ENCODE results near the gene CDH13.

Gene CDH13

DNA sequence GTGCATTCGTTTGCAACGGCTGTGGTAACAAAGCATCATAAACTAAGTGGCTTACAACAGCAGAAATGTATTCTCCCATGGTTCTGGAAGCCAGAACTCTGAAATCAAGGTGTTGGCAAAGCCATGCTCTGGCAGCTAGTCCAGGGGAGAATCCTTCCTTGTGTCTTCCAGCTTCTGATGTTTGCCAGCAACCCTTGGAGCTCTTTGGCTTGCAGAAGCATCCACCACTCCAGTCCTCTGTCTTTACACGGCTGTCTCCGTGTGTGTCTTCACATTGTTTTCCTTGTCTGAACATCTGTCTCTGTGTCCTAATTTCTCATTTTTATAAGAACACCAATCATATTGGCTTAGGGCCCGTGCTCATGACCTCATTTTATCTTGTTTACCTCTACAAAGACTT, 915.7 kb downstream of the CDH13 start:
- TF ChIP-seq, protein P1, sequence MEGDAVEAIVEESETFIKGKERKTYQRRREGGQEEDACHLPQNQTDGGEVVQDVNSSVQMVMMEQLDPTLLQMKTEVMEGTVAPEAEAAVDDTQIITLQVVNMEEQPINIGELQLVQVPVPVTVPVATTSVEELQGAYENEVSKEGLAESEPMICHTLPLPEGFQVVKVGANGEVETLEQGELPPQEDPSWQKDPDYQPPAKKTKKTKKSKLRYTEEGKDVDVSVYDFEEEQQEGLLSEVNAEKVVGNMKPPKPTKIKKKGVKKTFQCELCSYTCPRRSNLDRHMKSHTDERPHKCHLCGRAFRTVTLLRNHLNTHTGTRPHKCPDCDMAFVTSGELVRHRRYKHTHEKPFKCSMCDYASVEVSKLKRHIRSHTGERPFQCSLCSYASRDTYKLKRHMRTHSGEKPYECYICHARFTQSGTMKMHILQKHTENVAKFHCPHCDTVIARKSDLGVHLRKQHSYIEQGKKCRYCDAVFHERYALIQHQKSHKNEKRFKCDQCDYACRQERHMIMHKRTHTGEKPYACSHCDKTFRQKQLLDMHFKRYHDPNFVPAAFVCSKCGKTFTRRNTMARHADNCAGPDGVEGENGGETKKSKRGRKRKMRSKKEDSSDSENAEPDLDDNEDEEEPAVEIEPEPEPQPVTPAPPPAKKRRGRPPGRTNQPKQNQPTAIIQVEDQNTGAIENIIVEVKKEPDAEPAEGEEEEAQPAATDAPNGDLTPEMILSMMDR (IDR thresholded peaks at IDR 0.05; ENCODE audit: insufficient read depth, low read length, poor library complexity, severe bottlenecking), result no peak
- DNase-seq (ENCODE audit: extremely low read depth, insufficient read length), result no peak
- no peaks in the 10 kb centered on the region for H3K36me3 ChIP-seq (ENCODE audit: control insufficient read depth, insufficient read depth, low read length)
- no peaks in the 10 kb centered on the region for H3K27me3 ChIP-seq (replicated peaks; ENCODE audit: control insufficient read depth, insufficient read depth, low read length)
- no peak overlapping the region for H3K4me3 ChIP-seq (replicated peaks; ENCODE audit: low read depth, low read length)

DNA sequence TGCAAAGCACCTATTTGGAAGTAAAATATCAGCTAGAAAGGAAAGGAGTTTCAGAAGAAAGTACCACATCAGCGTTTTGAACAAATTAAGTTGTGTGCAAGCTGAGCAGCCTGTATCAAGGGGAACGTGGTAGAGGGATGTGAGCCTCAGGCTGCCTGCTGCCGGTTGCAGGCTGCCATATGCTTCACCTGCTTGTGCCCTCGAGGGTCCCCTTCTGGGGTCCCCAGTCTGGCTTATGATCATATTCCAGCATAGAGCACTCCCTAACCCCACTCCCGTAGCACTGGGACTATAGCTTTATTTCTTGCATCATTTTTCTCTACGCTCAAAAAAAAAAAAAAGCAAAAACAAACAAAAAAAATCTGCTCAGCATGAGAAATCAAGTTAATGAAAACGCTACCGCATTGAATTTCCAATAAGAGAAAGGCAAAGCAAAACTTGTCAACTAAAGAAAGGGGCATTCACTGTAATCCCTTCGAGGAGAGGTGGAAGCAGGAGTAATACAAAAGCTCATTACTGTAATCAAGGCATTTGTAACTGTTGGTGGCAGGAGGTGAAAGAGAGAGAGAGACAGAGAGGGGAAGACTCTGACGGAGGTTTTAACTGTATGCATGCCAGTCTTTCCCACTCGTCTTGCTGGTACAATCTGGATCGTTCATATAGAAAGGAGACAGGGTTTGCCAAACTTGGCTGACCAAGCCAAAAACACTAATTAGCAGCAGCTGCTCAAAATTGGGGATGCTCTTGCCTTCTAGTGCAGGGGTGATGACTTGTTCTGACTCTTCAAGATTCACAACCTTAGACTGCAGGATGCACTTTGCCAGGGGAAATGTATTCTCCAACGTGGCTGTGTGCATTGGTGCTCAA, 922.8 kb downstream of the CDH13 start:
- TF ChIP-seq, protein P1 (IDR thresholded peaks at IDR 0.05; ENCODE audit: insufficient read depth, low read length, poor library complexity, severe bottlenecking), result no peak
- no peak for DNase-seq (ENCODE audit: extremely low read depth, insufficient read length)
- H3K4me3 ChIP-seq (replicated peaks; ENCODE audit: low read depth, low read length), result no peak overlapping the region
- H3K36me3 ChIP-seq (ENCODE audit: control insufficient read depth, insufficient read depth, low read length), result no peaks in the 10 kb centered on the region
- H3K27me3 ChIP-seq (replicated peaks; ENCODE audit: control insufficient read depth, insufficient read depth, low read length), result no peaks in the 10 kb centered on the region; the same call in 1 of the 2 replicates

DNA sequence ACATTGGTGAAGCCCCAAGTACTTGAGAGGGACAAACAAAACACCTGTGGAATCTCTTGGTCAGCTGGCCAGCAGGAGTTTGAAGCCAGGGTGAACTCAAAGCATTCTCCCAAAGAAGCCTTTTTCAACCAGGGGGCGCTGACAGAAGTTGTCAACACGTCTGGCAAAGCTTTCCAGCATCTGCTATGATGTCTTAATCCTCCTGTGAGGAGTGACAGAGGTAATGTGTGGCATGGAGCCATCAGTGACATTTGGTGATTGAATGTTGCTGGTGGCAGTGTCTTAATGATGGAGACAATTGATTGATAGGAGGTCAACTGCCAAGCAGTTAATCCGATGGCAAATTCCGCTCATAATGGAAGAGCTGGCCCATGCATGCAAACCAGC, 923.4 kb downstream of the CDH13 start:
- no peak for DNase-seq (ENCODE audit: extremely low read depth, insufficient read length)
- Histone ChIP-seq H3K27me3 (replicated peaks; ENCODE audit: control insufficient read depth, insufficient read depth, low read length) (no peaks in the 10 kb centered on the region; the same call in 1 of the 2 replicates), H3K4me3 (replicated peaks; ENCODE audit: low read depth, low read length) (no peak overlapping the region), H3K36me3 (ENCODE audit: control insufficient read depth, insufficient read depth, low read length) (no peaks in the 10 kb centered on the region)
- TF ChIP-seq, protein P1 (IDR thresholded peaks at IDR 0.05; ENCODE audit: insufficient read depth, low read length, poor library complexity, severe bottlenecking), result no peak

- TF ChIP-seq, protein P1 (IDR thresholded peaks at IDR 0.05; ENCODE audit: insufficient read depth, low read length, poor library complexity, severe bottlenecking), result no peak
- no peak for DNase-seq (ENCODE audit: extremely low read depth, insufficient read length)
- Histone ChIP-seq H3K4me3 (replicated peaks; ENCODE audit: low read depth, low read length) (no peak overlapping the region), H3K36me3 (ENCODE audit: control insufficient read depth, insufficient read depth, low read length) (no peaks in the 10 kb centered on the region), H3K27me3 (replicated peaks; ENCODE audit: control insufficient read depth, insufficient read depth, low read length) (no peaks in the 10 kb centered on the region; the same call in 1 of the 2 replicates)
Observed at GRCh38 chr16:83552228-83552627, 925.5 kb downstream of the CDH13 start.

GRCh38 chr16:83552930-83553329, 926.2 kb downstream of the CDH13 start:
- Histone ChIP-seq H3K4me3 (replicated peaks; ENCODE audit: low read depth, low read length) (no peak overlapping the region), H3K27me3 (replicated peaks; ENCODE audit: control insufficient read depth, insufficient read depth, low read length) (no peaks in the 10 kb centered on the region; the same call in 1 of the 2 replicates), H3K36me3 (ENCODE audit: control insufficient read depth, insufficient read depth, low read length) (no peaks in the 10 kb centered on the region)
- no peak for DNase-seq (ENCODE audit: extremely low read depth, insufficient read length)
- TF ChIP-seq, protein P1 (IDR thresholded peaks at IDR 0.05; ENCODE audit: insufficient read depth, low read length, poor library complexity, severe bottlenecking), result no peak
